CD4-positive, alpha-beta T cell treated with Interleukin-4 for 4 hours (primary cell): ENCODE data around the gene CCM2L.
"Not testable (repeated sequence)": the region's sequence is repeated elsewhere in the genome, so short reads cannot be mapped to it uniquely, and the experiment has no call there.

Experiments
- DNase-seq: peaks from one replicate; pipeline ENCODE4 v3.0.0-alpha.2; 2020

CCM2L gene

DNA sequence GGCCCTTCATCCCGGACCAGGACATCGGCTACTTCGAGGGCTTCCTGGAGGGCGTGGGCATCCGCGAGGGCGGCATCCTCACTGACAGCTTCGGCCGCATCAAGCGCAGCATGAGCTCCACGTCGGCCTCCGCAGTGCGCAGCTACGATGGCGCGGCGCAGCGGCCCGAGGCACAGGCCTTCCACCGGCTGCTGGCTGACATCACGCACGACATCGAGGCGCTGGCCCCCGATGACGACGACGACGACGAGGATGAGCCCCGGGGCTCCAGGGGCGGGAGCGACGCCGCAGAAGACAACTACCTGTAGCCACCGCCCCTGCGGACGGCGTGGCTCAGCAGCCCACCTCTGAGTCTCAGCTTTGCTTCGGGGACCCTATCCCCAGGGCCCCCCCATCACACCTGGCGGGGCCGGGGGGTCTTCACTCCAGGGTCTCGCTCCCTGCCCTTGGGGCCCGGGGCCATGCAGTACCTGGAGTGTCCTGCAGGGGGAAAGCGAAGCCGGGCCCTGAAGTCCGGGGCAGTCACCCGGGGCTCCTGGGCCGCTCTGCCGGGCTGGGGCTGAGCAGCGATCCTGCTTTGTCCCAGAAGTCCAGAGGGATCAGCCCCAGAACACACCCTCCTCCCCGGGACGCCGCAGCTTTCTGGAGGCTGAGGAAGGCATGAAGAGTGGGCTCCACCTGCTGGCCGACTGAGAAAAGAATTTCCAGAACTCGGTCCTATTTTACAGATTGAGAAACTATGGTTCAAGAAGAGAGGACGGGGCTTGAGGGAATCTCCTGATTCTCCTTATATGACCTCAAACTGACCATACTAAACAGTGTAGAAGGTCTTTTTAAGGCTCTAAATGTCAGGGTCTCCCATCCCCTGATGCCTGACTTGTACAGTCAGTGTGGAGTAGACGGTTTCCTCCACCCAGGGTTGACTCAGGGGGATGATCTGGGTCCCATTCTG is 21.0 kb downstream of the CCM2L start:
- peak; percentile 38 for DNase-seq

DNA sequence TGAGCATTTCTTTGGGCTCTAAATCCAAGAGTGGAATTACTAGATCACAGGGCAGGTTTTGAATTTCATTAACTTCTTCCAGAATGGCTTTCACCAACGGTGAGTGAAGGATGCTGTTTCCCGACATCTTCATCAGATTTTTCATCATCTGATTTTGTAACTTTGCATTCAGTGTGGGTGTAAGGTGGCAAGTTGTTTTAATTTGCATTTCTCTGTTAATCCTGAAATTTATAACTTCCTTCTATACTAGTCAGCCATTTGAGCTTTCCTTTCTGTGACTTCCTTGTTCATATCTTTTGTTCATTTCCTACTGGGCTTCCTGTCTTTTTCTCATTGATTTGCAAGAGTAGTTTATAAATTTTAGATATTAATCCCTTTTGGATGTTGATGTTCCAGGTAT is 23.1 kb downstream of the CCM2L start:
- no peak for DNase-seq

DNA sequence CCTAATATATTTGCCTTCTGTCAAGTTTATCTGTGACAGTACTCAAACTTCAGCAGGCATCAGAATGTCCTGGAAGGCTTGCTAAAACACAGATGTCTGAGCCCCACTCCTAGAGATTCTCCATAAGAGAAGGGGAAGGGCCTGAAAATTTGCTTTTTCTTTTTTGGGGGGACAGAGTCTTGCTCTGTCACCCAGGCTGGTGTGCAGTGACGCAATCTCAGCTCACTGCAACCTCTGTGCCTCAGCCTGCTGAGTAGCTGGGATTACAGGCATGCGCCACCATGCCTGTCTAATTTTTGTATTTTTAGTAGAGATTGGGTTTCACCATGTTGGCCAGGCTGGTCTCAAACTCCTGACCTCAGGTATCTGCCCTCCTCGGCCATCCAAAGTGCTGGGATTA is 23.5 kb downstream of the CCM2L start:
- not testable (repeated sequence) for DNase-seq

DNA sequence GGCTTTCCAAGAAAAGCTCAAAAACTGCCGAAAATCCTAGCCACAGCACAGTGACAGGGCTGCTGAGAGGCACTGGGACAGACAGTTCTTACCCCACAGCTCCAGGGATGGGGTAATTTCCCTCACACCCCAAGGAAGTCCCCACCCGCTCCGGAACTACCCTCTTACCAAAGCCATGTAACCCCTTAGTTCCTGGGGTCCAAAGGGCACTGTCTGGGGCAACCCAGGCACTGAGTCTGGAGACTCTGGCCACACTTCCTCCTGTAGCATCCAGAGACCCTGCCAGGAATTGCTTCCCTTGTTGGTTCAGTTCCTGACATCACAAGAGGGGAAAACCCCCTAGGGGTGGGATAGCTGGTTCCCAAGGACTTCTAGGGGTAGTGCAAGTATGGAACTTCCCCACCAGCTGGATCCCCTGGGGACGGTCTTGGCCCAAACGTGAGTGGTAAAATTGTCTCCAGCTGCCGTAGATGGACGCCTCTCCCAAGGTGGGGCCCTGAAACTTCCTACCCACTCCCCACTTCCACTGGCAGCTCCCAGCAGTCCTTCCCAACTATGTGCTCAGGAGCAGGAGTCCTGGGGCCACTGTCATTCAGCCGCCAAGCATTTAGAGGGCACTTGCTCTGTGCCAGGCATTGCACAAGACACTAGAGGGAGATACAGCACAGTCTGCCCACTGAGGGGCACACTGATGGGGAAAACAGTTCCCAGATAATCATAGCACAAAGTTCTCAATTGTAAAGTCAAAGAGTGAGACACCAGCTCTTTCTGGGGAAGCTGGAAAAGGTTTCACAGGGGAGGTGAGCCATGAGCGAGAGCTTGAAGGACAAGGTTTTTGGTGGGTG is 24.6 kb downstream of the CCM2L start:
- DNase-seq = no peak

DNA sequence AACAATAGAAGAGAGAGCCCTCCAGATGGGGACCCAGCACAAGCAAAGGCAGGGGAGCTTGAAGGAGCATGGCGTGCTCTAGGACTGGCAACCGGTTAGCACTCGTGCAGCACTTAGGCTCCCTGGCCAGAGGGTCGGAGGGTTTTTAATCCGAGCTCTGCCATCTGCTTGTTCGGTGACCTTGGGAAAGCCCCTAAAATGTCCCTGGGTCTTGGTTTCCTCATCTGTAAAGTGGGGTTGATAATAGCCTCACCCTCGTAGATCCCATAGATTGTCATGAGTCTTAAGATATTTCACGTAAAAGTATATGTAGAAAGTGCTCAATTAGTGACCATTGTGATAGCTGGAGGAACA is 25.2 kb downstream of the CCM2L start:
- DNase-seq = no peak

DNA sequence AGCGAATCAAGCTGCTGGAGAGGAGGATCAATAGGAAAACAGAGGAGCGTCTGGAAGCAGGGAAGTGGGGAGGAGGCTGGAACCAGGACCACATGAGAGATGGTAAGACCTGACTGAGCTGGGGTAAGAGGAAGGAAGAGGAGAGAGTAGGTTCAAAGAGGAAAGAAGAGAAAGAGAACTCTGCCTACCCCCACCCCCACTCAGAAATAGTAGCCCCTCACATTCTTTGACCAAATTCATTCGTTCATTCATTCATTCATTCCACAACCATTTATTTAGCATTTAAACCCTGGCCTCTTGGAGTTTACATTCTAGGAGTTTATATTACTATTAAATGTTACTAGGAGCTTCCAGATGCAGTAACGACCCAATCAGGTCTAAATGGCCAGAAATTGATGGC is 26.0 kb downstream of the CCM2L start:
- DNase-seq = no peak

DNA sequence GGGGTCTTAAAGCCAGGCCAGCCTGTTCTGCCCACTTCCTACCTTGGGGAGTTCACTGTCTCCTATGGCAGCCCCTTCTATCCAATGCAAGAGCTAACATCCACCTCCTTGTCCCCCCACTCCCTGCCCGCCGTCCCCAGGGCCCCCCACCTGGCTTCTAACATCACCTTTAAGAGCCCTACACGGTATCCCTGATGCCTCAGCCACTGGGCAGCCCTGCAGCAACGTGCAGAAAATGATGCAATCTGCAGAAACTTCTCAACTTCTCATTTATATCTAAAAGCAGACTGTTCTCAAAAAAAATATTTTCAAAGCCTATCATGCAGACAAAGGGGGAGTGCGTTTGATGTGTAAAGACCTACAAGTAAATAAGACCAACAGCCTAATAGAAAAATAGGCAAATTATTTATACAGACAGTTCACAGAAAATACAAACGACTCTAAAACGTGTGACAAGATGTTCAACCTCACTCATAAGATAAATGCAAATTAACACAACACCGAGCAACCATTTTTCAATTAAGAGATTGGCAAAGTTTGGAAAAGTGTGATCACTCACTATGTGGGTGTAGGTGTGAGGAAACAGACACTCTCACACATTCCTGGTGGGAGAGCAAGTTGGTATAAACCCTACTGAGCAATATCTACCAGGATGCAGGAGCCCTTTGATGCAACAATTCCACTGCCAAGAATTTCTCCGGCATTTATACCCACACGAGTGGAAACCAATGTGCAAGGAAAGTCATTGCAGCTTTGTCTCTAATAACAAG is 26.7 kb downstream of the CCM2L start:
- DNase-seq = no peak

DNA sequence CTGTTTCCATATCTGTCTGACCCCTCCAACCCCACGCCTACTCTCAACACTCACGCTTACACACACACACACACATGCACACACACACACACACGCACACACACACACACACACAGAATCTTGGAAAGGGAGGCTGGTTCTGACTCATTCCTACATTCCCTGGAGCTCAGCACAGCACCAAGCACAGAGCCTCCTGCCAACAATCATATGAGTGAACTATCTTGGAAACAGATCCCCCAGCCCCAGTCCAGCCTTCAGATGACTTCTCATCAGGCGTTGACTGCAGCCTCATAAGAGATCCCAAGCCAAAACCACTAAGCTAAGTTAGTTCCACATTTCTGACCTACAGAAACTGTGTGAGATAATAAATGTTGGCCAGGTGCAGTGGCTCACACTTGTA is 27.7 kb downstream of the CCM2L start:
- no peak for DNase-seq

DNA sequence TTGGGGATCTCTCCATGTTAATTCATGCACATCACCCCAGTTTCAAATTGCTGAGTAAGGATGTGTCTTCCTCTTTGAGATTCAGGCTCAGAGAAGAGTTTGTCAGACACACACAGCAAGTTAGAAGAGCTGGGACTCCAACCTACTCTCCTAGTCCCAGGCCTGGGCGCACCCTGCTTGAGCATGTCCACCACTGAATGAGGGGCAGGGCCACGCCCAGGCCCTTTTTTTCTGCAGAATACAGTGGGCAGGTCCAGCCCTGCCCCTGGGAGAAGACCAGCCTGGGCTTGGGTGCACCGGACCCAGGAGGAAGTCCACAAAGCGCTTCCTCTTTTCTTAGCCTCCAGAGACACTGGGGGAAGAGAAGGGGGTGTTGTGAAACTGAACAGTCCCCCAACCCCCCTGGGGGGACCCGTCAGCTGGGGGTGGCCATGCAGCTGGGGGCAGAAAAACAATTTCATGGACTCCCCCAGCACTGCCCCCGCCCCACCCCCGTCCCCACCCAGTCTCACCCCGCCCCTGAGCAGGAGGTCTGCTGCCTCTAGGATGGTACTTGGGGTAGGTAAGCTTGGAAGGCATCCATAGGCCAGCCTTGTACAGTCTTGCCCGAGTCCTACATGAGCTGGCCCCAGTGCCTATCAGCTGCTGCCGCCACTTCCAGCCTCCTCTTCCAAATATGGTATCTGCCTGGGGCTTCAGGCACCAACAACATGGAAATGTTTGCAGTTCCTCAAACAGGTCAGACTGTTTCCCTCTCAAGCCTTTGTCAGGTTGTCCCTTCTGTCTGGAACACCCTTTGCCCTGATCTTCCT is 30.1 kb downstream of the CCM2L start:
- DNase-seq = no peak

DNA sequence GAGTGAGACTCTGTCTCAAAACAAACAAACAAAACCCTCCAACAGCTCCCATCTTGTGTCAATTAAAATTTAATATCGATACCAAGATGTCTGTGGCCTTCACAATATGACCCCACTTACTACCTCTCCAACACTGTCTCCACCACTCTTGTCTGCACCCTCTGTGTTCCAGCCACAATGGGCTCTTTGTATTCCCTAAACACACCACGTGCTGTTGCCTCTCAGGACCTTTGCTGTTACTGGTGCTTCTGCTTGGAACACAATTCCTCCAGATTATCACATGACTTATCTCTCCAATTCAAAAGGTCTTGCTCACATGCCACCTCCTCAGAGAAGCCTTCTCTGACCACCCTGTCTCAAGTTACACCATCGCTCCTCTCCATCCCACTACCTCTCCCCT is 35.8 kb downstream of the CCM2L start:
- no peak for DNase-seq

DNA sequence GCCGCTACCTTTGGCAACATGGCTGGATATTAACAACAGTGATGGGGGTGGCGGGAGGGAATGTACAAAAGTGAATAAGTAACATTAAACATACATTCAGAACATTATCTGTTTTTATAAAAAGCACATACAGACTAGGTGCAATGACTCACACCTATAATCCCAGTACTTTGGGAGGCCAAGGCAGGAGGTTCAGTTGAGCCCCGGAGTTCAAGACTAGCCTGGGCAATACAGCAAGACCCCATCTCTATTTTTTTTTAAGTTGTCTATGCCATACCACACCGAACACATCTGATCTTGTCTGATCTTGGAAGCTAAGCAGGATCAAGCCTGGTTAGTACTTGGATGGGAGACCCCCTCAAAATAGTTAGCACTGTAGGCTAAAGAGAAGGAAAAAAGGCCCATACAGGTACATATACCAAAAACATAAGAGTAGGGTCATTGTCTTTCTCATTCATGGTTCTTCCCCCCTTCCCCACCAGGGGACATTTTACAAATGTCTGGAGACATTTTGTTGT is 40.1 kb downstream of the CCM2L start:
- DNase-seq = no peak

DNA sequence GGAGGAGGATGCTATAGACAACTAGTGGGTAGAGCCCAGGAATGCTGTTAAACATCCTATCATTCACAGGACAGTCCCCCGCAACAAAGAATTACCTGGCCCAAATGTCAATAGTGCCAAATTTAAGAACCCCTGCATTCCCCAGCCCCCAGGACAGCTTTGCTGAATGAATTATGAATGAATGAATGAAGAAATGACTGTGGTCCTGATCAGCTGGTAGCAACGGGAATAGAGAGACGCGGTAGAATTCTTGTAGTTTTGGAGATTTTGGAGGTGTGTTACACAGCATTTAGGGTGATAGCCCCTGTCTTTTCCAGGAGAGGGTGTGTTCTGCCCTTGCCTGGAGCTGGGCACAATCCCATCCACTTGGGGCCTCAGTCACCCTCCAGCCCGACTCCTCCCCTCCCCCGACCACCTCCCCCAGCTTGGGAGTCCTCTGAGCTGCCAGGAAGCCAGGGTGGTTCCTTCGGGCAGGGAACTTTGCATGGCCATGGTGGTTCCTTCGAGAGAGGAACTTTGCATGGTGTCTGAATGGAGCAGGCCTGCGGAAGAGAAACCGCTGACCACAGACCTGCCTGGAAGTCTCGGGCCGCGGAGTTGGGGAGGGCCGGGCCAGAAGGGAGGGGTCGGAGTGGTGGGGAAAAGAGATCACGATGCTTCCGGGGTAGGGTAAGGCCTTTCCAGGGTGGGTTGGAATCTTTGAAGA is 40.8 kb downstream of the CCM2L start:
- peak; percentile 13 for DNase-seq

DNA sequence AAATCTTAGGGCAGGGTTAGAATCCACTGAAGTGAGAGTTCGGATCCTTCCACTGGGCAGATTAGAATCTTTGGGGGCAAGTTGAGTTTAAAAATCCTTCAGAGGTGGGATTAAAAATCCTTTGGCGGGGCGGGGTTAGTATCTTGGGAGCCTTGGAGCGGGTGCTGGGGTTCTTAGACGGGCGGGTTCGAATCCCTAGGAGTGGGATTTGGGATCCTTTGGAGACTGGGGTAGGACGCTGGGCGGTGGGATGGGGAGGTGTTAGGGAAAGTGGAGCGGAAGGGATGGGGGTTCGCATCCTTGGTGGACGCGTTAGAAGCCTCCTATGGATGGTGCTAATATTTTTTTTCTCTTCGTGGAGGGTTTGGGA is 41.5 kb downstream of the CCM2L start:
- no peak for DNase-seq

DNA sequence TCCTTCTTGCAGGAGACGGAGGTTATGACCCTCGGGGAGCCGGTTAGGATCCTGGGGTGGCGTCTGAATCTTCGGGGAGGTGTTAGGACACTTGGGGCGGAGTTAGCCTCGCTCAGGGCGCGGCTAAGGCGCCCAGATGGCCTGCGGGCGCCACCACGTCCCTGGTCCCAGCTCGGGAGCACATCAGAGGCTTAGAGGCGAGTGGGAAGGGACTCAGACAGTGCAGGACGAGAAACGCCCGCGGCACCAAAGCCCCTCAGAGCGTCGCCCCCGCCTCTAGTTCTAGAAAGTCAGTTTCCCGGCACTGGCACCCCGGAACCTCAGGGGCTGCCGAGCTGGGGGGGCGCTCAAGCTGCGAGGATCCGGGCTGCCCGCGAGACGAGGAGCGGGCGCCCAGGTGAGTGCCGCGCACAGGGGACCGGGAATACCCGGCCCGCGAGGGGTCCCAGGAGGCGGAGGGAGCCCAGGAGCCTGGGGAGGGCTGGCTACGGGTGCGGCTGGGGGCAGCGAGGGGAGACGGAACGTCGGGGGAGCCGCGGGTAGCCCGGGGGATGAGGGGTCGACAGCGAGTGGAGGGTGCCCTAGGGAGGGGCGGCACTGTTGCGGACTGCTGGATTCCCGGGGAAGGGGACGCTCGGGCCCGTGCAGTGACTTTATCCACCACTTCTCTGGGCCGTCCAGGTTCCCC is 42.0 kb downstream of the CCM2L start, which contains the start of gene HCK:
Gene HCK (plus strand): TSS at position 153 of the 688 bp plus-strand sequence.
- no peak for DNase-seq

DNA sequence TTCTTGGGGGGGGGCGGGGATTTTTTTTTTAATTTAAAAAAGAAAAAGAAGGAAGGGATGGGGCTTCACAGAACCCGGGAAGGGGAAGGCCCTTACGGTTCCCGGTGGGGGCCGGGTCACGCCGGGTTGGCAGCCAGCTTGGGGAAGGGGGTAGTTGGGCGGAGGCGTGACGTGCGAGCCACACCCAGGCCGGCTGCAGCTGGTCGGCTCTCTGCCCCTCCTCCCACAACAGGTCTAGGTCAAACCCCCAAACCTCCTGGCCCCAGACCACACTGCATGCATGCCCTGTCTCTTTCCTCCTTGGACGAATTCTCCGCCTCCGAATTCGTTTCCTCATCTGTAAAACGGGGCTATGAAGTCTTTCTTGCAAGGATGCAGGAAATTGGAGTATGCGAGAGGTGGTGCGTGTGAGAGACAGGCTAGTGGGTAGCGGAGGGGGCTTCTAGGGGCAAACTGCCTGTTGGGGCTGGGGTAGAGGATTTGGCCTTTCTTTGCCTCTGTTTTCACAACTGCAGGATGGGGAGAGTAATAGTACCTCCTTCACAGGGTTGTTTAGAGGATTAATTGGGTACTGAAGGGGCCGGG is 42.6 kb downstream of the CCM2L start:
- peak; percentile 29 for DNase-seq

DNA sequence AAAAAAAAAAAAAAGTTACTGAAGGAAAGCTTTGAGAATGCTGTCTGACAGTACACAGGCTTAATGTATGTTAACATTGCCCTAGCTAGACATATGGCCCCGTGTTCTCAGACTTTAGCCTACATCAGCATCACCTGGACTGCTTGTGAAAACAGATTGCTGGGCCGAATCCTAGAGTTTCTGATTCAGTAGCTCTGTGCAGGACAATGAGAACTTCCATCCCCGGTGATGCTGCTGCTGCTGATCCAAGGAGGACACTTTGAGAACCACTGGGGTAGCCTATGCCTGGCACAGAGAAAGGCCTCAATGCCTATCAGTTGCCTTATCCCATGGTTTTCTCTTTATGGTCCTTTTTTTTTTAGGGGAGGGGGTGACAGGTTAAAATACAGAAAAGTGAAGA is 43.4 kb downstream of the CCM2L start:
- no peak for DNase-seq

DNA sequence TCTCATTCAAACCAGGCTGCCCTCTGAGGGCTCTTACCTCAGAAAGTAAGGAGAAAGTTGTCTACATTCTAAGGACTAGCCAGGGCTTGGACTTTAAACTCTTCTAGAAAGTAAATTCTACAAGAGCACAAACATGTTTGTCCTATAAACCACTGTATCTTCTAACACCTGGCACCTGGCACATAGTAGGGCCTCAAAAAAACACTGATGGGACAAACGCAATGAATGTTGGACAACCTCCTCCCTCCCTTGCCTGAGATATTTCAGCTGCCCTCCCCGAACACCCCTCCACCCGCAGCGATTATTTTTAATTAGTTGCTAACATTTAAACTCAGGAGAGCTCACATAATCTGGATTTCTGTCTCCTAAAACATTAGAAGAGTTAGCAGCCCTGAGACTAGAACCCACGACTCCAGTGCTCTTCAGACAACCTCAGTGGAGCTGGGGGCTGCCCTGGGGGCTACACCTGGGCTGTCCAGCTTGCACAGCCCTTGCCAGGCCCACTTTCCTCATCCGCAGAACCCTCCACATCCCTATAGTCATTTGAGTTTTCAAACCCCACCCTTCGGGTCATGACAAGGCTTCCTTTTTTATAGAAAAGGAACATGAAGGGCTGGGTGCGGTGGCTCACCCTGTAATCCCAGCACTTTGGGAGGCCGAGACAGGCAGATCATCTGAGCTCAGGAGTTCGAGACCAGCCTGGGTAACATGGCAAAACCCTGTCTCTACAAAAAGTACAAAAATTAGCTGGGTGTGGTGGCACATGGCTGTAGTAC is 46.7 kb downstream of the CCM2L start:
- no peak for DNase-seq

DNA sequence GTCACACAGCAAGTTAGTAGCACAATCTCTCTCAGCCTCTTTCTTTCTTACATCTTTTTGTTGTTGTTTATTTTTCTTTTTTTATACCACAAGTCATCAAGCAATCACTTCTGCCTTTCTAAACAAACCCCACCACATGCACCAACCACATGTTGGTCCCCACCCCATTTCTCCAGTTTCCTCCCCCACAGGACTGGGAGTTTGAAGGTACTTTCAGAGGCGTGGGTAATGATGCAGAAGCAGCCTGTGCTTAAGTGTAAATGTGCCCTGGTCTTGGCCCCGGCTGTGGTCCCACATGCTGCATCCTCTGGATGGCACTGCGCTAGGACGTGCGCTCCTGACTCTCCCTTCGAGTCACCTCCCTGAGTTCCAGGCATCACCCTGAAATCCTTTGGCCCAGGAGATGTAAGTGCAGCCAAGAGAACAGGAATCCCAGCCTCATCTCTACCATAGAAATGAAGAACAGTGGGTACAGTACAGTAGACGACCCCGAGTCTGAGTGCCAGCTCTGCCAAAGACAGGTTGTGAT is 47.5 kb downstream of the CCM2L start:
- DNase-seq = no peak

DNA sequence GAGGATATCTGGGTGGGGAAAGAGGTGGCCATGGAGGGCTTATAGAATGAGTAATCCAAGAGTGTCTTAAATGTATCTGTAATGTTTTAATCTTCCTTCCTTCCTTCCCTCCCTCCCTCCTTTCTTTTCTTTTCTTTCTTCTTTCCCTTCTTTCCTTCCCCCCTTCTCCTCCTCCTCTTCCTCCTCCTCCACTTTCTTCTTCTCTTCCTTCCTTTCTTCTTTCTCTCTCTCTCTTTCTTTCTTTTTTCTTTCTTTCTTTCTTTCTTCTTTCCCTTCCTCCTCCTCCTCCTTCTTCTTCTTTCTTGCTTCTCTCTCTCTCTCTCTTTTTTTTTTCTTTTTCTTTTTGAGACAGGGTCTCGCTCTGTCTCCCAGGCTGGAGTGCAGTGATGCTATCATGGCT is 49.0 kb downstream of the CCM2L start:
- DNase-seq = no peak
